K562 (cell line): ENCODE results near the gene FEZF1.

Experiments used
- ZNF589 ChIP-seq: fragments of 200-800 bp; sonication (Bioruptor generic); IDR thresholded peaks from 2 replicates; pipeline ENCODE4 v1.6.1; 2016; ENCODE audit warnings: low read depth, missing genetic modification characterization, missing compliant biosample characterization
- TF ChIP-seq, protein P1 (sequence below): sonication (generic); formaldehyde crosslinking; IDR thresholded peaks from 2 replicates; pipeline ENCODE4 v1.8.1; 2022; ENCODE audit warnings: missing genetic modification reagents
- TF ChIP-seq, protein P2 (sequence below), 3 experiments: IDR thresholded peaks in 2 of 3; conservative IDR thresholded peaks in 1 of 3; 2 replicates each; pipeline ENCODE4 v1.5.1; 2011 to 2012; ENCODE audit warnings: low read length in 3 of 3, mild to moderate bottlenecking in 3 of 3, control low read depth in 2 of 3, improper control_type of control experiment in 1 of 3, inconsistent platforms in 1 of 3, low read depth in 1 of 3, mixed read lengths in 1 of 3, moderate library complexity in 1 of 3; ENCODE audit not compliant: insufficient read depth in 2 of 3

DNA sequence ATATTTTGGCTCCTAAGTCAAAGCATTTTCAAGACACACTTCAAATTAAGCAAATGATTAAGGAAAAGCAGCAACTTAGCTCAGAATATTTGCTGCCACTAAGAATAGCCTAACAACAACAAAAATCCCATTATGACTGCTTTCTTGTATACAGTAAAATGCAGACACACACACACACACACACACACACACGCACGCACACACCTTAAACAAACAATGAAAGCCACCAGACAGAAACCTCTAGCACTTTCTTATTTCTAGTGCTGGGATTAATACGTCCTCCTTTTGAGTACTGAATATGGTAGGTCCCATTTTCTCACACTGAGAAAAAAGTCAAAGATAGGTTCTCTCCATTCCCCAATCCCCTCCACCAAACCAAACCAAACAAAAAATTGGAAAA is 23.4 kb upstream of the FEZF1 start:
- TF ChIP-seq, protein P1, sequence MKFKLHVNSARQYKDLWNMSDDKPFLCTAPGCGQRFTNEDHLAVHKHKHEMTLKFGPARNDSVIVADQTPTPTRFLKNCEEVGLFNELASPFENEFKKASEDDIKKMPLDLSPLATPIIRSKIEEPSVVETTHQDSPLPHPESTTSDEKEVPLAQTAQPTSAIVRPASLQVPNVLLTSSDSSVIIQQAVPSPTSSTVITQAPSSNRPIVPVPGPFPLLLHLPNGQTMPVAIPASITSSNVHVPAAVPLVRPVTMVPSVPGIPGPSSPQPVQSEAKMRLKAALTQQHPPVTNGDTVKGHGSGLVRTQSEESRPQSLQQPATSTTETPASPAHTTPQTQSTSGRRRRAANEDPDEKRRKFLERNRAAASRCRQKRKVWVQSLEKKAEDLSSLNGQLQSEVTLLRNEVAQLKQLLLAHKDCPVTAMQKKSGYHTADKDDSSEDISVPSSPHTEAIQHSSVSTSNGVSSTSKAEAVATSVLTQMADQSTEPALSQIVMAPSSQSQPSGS = no peak
- TF ChIP-seq, protein P2, sequence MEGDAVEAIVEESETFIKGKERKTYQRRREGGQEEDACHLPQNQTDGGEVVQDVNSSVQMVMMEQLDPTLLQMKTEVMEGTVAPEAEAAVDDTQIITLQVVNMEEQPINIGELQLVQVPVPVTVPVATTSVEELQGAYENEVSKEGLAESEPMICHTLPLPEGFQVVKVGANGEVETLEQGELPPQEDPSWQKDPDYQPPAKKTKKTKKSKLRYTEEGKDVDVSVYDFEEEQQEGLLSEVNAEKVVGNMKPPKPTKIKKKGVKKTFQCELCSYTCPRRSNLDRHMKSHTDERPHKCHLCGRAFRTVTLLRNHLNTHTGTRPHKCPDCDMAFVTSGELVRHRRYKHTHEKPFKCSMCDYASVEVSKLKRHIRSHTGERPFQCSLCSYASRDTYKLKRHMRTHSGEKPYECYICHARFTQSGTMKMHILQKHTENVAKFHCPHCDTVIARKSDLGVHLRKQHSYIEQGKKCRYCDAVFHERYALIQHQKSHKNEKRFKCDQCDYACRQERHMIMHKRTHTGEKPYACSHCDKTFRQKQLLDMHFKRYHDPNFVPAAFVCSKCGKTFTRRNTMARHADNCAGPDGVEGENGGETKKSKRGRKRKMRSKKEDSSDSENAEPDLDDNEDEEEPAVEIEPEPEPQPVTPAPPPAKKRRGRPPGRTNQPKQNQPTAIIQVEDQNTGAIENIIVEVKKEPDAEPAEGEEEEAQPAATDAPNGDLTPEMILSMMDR (IDR thresholded peaks at IDR 0.05 in 2 of 3, conservative IDR thresholded peaks at IDR 0.05 in 1 of 3; ENCODE audit: insufficient read depth in 2 of 3, low read depth in 1 of 3, low read length in 3 of 3) = no peak
- TF ChIP-seq ZNF589 (CRISPR knock-in tag) = no peak
